Neural progenitor cell (in vitro differentiated cells): ENCODE data around the gene FOSB. TPM values are rescaled to one million over a fixed set of nuclear protein-coding genes. Genes with fewer than 3 reads are reported as not detected.

Source experiments
- DNase-seq: peaks from one replicate; pipeline ENCODE4 v3.0.0-alpha.2; 2016; ENCODE audit warnings: low spot score
- H2AFZ ChIP-seq: fragments of 200-600 bp; sonication (generic); replicated peaks from 2 replicates; pipeline ENCODE4 v1.6.1; 2016; ENCODE audit warnings: antibody characterized with exemption
- H3F3A ChIP-seq: fragments of 200-600 bp; sonication (generic); 2 replicates; pipeline ENCODE4 v1.6.1; 2016; ENCODE audit warnings: antibody characterized with exemption, low read depth
- H3K27ac ChIP-seq: fragments of 200-600 bp; sonication (generic); 2 replicates; pipeline ENCODE4 v1.5.1; 2016; ENCODE audit warnings: mild to moderate bottlenecking
- H3K27me3 ChIP-seq: fragments of 200-600 bp; sonication (generic); 2 replicates; pipeline ENCODE4 v1.6.1; 2016; ENCODE audit warnings: mild to moderate bottlenecking, moderate library complexity
- H3K36me3 ChIP-seq: fragments of 200-600 bp; sonication (generic); 2 replicates; pipeline ENCODE4 v1.5.1; 2016
- H3K4me1 ChIP-seq: fragments of 200-600 bp; sonication (generic); 2 replicates; pipeline ENCODE4 v1.6.1; 2016; ENCODE audit warnings: mixed run types
- H3K4me2 ChIP-seq: fragments of 200-600 bp; sonication (generic); 2 replicates; pipeline ENCODE4 v1.6.1; 2016
- H3K4me3 ChIP-seq: fragments of 200-600 bp; sonication (generic); 2 replicates; pipeline ENCODE4 v1.5.1; 2016
- H3K79me2 ChIP-seq: fragments of 200-600 bp; sonication (generic); 2 replicates; pipeline ENCODE4 v1.6.1; 2016; ENCODE audit warnings: low read depth
- H3K9ac ChIP-seq: fragments of 200-600 bp; sonication (generic); 2 replicates; pipeline ENCODE4 v1.6.1; 2016
- H3K9me3 ChIP-seq: fragments of 200-600 bp; sonication (generic); 2 replicates; pipeline ENCODE4 v1.5.1; 2016; ENCODE audit warnings: low read depth
- H4K20me1 ChIP-seq: fragments of 200-600 bp; sonication (generic); 2 replicates; pipeline ENCODE4 v1.6.1; 2016; ENCODE audit warnings: low read depth
- H3K27ac Mint-ChIP-seq: 3 replicates; pipeline ENCODE4 v1.8.0; 2021; ENCODE audit warnings: mixed read lengths
- H3K27me3 Mint-ChIP-seq: 2 replicates; pipeline ENCODE4 v1.8.0; 2022; ENCODE audit warnings: low read depth, mild to moderate bottlenecking, inconsistent platforms, moderate library complexity, mixed read lengths; ENCODE audit not compliant: insufficient read depth
- H3K36me3 Mint-ChIP-seq: 3 replicates; pipeline ENCODE4 v1.8.0; 2021; ENCODE audit warnings: mixed read lengths
- H3K4me1 Mint-ChIP-seq: 3 replicates; pipeline ENCODE4 v1.8.0; 2021; ENCODE audit warnings: mixed read lengths
- H3K4me3 Mint-ChIP-seq: 3 replicates; pipeline ENCODE4 v1.8.0; 2021; ENCODE audit warnings: mild to moderate bottlenecking, moderate library complexity, mixed read lengths
- H3K9me3 Mint-ChIP-seq: 3 replicates; pipeline ENCODE4 v1.8.0; 2020; ENCODE audit warnings: mixed read lengths
- EZH2 ChIP-seq: fragments of 200-600 bp; sonication (generic); IDR thresholded peaks from 2 replicates; pipeline ENCODE4 v1.6.1; 2017; ENCODE audit warnings: antibody characterized with exemption, mild to moderate bottlenecking, moderate library complexity
- EZH2phosphoT487 ChIP-seq: fragments of 200-600 bp; sonication (generic); IDR thresholded peaks from 2 replicates; pipeline ENCODE4 v1.6.1; 2017; ENCODE audit warnings: antibody characterized with exemption
- total RNA-seq: library from RNA; depleted of rRNA; stranded (reverse); fragments of >200 nt; gene quantifications from 2 replicates; pipeline ENCODE4 v1.2.3, GENCODE V29; 2015; ENCODE audit warnings: low replicate concordance
- TF ChIP-seq, protein P1 (sequence below): fragments of 200-600 bp; sonication (generic); IDR thresholded peaks from 2 replicates; pipeline ENCODE4 v1.5.1; 2017; ENCODE audit warnings: antibody characterized with exemption, mild to moderate bottlenecking

Gene FOSB
- total RNA-seq, 1 donor from 2014 or later: 2.3 TPM

DNA sequence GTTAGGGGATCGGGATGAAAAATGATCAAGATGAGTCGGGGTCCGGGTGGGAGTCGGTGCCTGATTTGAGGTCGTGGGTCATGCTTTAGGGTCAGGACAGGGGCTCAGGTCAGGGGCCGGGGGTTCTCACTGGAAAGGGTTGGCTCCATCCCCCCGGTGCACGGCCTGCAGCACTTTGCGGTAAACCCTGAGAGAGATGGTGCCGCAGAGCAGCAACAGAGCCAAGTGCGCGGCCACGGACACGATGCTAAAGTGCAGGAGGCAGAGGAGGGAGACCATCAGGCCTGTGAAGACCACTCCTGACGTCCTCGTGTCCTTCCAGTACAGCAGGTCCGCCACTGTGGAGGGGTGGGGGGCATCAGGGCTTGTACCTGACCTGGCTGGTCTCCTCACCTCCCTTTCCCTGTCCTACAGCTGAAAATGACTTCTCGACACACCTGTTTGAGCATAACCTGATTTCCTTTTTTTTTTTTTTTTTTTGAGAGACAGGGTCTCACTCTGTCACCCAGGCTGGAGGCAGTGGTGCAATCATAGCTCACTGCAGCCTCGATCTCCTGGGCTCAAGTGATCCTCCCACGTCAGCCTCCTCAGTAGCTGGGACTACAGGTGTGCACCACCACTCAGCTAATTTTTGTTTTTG is 21.5 kb downstream of the FOSB start:
- no peaks in the 10 kb centered on the region for H3K27me3 ChIP-seq
- H3K27ac ChIP-seq: no peak overlapping the region
- no peaks in the 10 kb centered on the region for H3K9me3 Mint-ChIP-seq
- H3F3A ChIP-seq: peaks cover 27% of the 10 kb centered on the region
- no peaks in the 10 kb centered on the region for H3K9me3 ChIP-seq
- no peaks in the 10 kb centered on the region for H3K36me3 ChIP-seq
- H3K36me3 Mint-ChIP-seq: no peaks in the 10 kb centered on the region
- TF ChIP-seq EZH2phosphoT487: no peak
- no peak overlapping the region for H3K4me3 Mint-ChIP-seq
- no peak overlapping the region for H3K9ac ChIP-seq
- no peak overlapping the region for H3K4me3 ChIP-seq
- H3K4me1 ChIP-seq: no peaks in the 10 kb centered on the region
- H4K20me1 ChIP-seq: peaks cover 3% of the 10 kb centered on the region
- no peak overlapping the region for H3K4me2 ChIP-seq
- no peaks in the 10 kb centered on the region for H3K79me2 ChIP-seq
- H3K4me1 Mint-ChIP-seq: peaks cover 21% of the 10 kb centered on the region
- no peak for DNase-seq
- H2AFZ ChIP-seq: no peak overlapping the region
- peaks cover 9% of the 10 kb centered on the region for H3K27me3 Mint-ChIP-seq
- H3K27ac Mint-ChIP-seq: no peak overlapping the region

DNA sequence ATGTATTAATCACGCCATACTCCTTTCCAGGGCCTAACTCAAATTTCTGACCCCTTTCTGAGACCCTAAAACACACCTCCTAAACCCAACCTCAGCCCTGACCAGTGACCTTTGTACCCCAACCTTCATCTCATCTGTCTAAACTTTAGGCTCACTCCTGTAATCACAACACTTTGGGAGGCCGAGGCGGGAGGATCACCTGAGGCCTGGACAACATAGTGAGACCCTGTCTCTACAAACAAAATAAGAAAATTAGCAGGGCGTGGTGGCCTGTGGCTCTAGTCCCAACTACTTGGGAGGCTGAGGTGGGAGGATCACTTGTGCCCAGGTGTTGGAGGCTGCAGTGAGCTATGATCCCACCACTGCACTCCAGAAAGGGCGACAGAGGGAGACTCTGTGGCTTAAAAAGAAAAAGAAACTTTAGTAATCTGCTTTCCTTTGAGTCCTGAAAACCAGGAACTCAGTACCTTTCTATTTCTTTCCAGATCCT is 24.4 kb downstream of the FOSB start:
- no peaks in the 10 kb centered on the region for H3K9me3 Mint-ChIP-seq
- no peak overlapping the region for H3K9ac ChIP-seq
- H3K79me2 ChIP-seq: no peaks in the 10 kb centered on the region
- peaks cover 29% of the 10 kb centered on the region for H3F3A ChIP-seq
- H3K27ac Mint-ChIP-seq: no peak overlapping the region
- H3K9me3 ChIP-seq: no peaks in the 10 kb centered on the region
- H3K36me3 ChIP-seq: no peaks in the 10 kb centered on the region
- no peaks in the 10 kb centered on the region for H3K4me1 ChIP-seq
- peak overlapping the region; percentile 88 for H2AFZ ChIP-seq
- peaks cover 15% of the 10 kb centered on the region for H3K27me3 ChIP-seq
- peak overlapping the region; percentile 70 for H3K4me3 ChIP-seq
- peak overlapping the region; percentile 91 for H3K4me2 ChIP-seq
- no peaks in the 10 kb centered on the region for H3K36me3 Mint-ChIP-seq
- peaks cover 19% of the 10 kb centered on the region for H4K20me1 ChIP-seq
- peaks cover 23% of the 10 kb centered on the region for H3K4me1 Mint-ChIP-seq
- no peak overlapping the region for H3K27ac ChIP-seq
- TF ChIP-seq EZH2 (no peak), EZH2phosphoT487 (no peak)
- TF ChIP-seq, protein P1, sequence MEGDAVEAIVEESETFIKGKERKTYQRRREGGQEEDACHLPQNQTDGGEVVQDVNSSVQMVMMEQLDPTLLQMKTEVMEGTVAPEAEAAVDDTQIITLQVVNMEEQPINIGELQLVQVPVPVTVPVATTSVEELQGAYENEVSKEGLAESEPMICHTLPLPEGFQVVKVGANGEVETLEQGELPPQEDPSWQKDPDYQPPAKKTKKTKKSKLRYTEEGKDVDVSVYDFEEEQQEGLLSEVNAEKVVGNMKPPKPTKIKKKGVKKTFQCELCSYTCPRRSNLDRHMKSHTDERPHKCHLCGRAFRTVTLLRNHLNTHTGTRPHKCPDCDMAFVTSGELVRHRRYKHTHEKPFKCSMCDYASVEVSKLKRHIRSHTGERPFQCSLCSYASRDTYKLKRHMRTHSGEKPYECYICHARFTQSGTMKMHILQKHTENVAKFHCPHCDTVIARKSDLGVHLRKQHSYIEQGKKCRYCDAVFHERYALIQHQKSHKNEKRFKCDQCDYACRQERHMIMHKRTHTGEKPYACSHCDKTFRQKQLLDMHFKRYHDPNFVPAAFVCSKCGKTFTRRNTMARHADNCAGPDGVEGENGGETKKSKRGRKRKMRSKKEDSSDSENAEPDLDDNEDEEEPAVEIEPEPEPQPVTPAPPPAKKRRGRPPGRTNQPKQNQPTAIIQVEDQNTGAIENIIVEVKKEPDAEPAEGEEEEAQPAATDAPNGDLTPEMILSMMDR: no peak
- peaks cover 14% of the 10 kb centered on the region for H3K27me3 Mint-ChIP-seq
- DNase-seq: no peak
- H3K4me3 Mint-ChIP-seq: peak overlapping the region; percentile 70

GRCh38 chr19:45492627-45493470 is 25.1 kb downstream of the FOSB start:
- Mint-ChIP-seq H3K27ac (peak overlapping the region; percentile 60), H3K27me3 (peaks cover 19% of the 10 kb centered on the region), H3K36me3 (no peaks in the 10 kb centered on the region), H3K4me1 (peaks cover 29% of the 10 kb centered on the region), H3K9me3 (no peaks in the 10 kb centered on the region), H3K4me3 (peak overlapping the region; percentile 89)
- TF ChIP-seq, protein P1: no peak
- TF ChIP-seq EZH2phosphoT487 (no peak), EZH2 (no peak)
- H3K27me3 ChIP-seq: peaks cover 22% of the 10 kb centered on the region
- H3K9me3 ChIP-seq: no peaks in the 10 kb centered on the region
- peaks cover 21% of the 10 kb centered on the region for H4K20me1 ChIP-seq
- H3K27ac ChIP-seq: no peak overlapping the region
- H3K79me2 ChIP-seq: no peaks in the 10 kb centered on the region
- H2AFZ ChIP-seq: peak overlapping the region; percentile 88
- peak; percentile 84 for DNase-seq
- peaks cover 36% of the 10 kb centered on the region for H3F3A ChIP-seq
- peak overlapping the region; percentile 4 for H3K9ac ChIP-seq
- peak overlapping the region; percentile 91 for H3K4me2 ChIP-seq
- peak overlapping the region; percentile 70 for H3K4me3 ChIP-seq
- no peaks in the 10 kb centered on the region for H3K36me3 ChIP-seq
- H3K4me1 ChIP-seq: peaks cover 1% of the 10 kb centered on the region
